ENCODE results near the gene ATP8B1.

Gene ATP8B1

DNA sequence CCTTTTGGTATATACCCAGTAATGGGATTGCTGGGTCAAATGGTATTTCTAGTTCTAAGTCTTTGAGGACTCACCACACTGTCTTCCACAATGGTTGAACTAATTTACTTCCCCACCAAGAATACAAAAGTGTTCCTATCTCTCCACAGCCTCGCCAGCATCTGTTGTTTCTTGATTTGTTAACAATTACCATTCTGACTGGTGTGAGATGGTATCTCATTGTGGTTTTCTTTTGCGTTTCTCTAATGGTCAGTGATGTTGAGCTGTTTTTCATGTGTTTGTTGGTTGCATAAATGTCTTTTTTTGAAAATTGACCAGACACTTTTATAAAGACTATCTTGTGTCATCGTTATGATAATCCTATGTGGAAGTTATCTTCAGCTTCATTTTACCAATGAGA lies 16.0 kb upstream of the ATP8B1 start:
- DNase-seq (ENCODE audit: low spot score), result no peak

DNA sequence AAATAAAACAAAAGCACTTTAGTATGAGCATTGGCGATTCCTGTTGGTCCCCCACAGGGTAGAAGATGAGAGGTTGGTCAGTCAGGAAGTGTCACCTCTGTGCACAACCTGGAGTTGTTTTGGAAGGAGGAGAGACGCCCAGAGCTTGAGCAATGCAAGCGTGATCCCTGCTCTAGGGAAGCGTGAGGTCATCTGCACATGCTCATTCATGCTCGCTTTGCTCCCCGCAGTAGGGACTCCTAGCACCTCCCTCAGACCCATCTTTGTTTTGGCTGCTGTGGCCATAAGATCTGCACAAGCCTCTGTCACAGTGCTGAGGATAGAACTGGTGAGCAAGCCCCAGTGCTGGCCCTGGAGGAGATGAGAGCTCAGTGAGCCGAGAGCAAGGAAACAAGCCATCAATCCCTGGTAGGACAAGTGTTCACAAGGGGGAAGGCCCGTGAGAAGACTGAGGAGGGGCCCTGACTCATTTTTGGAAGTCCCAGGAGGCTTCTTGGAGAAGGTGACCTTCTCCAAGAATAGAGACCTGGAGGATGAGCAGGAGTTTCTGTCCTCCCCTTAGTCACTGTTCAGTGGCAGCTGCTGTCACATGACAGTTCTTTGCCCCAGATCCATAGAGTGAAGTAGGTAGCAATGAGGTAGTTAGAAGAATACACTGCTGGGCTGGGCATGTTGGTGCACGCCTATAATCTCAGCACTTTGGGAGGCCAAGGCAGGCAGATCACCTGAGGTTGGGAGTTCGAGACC lies 13.3 kb upstream of the ATP8B1 start:
- peak; percentile 46 for DNase-seq (ENCODE audit: low spot score)

DNA sequence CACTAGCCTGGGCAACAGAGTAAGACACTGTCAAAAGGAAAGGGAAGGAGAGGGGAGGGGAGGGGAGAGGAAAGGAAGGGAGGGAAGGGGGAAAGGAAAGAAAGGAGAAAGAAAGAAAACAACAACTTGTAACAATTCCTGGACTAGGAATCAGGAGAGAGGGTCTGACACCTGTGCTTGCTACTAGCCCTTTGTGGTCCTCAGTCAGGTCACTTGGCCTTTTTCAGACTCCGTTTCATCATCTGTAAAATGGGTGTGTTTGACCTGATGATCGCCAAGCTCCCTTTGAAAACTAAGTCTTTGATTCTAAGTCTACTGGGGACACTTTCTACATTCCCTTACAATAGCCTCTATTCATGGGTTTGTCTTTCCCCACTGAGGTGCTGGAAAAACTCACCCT lies 11.4 kb upstream of the ATP8B1 start:
- DNase-seq (ENCODE audit: low spot score), result no peak

DNA sequence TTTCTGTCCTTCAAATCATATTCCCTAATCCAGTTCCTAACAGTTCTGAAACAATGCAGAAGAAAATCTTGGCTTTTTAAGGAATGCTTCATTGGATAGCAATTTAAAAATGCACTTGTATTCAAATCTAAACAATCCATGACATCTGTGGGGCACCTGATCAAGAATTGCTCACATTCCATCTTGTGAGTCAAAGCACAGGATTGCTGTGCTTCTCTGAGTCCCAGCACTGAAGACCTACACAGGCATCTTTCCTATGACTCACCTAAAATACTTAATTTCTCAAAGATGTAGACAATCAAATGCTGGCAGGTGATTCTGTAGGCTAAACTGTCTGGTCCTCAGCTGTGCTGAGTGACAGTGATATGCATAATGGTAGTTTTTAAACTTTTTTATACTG lies 10.1 kb upstream of the ATP8B1 start:
- peak; percentile 96 for DNase-seq (ENCODE audit: low spot score)

DNA sequence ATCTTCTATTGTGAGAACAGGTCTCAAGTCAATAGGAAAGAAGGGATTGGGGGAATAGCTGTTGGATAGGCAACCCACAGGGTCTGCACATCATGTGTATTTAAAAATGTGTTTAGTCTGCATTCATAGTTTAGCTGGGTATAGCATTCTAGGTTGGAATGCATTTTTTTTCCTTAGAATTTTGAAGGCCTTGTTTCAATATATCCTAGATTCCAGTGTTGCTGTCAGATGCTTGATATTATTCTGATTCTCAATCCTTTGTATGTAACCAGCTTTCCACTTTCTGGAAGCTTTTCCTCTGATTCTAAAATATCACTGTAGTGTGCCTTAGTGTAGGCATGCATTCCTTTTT lies 9.0 kb upstream of the ATP8B1 start:
- no peak for DNase-seq (ENCODE audit: low spot score)

GRCh38 chr18:57811477-57812125 lies 8.5 kb upstream of the ATP8B1 start:
- DNase-seq (ENCODE audit: low spot score), result peak; percentile 66

DNA sequence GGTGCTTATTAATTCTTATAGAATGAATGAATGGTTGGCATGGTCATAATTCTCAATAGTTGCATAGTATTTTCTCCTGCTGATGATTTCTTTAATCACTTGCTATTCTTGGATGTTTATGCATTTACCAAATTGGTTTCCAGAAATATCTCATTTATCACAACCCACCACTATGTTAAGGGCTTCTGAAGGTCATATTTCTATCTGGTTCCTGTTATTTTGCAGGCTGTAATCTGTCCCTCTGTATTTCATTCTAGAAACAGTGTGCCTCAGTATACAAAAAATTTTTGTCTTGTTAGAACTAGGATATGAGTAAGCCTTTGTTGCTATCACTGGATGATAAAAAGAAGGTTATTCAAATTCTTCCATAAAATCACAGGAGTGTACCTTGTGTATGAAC lies 6.1 kb upstream of the ATP8B1 start:
- no peak for DNase-seq (ENCODE audit: low spot score)

- DNase-seq (ENCODE audit: low spot score), result peak; percentile 52
Measured at GRCh38 chr18:57807336-57808117, 4.4 kb upstream of the ATP8B1 start.

GRCh38 chr18:57806978-57807285 lies 3.8 kb upstream of the ATP8B1 start:
- DNase-seq (ENCODE audit: low spot score), result peak; percentile 80

GRCh38 chr18:57806201-57806977 lies 3.3 kb upstream of the ATP8B1 start:
- no peak for DNase-seq (ENCODE audit: low spot score)

GRCh38 chr18:57805117-57805516 lies 2.0 kb upstream of the ATP8B1 start:
- DNase-seq (ENCODE audit: low spot score), result peak; percentile 29

GRCh38 chr18:57804557-57804956 lies 1.4 kb upstream of the ATP8B1 start:
- no peak for DNase-seq (ENCODE audit: low spot score)

GRCh38 chr18:57802213-57803102 lies 657 bp downstream of the ATP8B1 start:
- peak; percentile 13 for DNase-seq (ENCODE audit: low spot score)

DNA sequence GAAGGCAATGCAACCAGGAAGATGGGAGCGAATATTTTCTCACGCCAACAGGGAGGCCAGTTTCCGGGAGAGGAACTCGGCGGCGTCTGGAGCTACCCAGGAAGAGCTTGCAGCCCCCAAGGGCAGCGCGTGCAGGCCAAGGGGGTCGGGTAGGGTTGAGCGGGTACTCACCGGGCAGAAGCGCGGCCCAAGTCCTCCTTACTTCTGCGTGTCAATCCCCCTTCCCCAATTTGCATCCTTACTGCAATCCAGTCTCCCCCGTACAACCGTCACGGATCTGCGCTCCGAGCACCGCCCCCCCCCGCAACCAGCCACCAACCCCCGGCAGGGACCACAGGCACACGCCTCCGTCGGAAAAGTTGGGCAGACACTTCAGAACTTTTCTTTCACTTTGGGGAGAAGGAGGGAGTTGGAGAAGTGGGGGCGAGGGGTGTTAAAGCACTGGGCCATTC lies 1.3 kb downstream of the ATP8B1 start:
- DNase-seq (ENCODE audit: low spot score), result peak; percentile 49

GRCh38 chr18:57801325-57801724 lies 1.8 kb downstream of the ATP8B1 start:
- no peak for DNase-seq (ENCODE audit: low spot score)

DNA sequence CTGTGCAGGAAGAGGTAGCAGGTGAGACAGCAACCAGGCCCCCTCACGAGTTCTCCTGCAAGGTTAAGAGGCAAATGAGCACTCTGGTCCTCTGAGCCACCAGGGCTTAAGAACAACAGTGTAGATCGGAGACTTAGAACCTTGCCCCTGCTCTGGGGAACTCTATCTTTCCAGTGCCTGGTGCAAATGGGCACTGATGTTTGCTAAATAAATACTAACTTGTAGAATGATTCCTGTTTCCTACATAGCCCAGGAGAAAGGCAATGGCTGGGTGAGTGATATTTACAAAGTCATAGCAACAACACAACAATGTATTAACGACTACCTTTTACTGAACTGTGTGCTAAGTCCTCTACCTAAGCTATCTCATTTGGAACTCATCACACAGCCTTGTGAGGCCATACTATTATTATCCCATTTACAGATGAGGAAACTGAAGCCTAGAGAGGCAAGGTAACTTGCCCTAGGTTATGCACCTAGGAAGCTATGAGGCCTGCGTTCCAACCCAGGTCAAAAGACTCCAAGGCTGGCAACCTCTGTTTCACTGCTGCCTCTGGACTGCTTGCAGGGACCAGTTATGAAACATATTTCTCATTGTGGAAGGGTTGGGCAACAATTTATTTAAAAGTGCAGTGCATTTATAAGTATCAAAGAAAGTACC lies 4.3 kb downstream of the ATP8B1 start:
- no peak for DNase-seq (ENCODE audit: low spot score)

DNA sequence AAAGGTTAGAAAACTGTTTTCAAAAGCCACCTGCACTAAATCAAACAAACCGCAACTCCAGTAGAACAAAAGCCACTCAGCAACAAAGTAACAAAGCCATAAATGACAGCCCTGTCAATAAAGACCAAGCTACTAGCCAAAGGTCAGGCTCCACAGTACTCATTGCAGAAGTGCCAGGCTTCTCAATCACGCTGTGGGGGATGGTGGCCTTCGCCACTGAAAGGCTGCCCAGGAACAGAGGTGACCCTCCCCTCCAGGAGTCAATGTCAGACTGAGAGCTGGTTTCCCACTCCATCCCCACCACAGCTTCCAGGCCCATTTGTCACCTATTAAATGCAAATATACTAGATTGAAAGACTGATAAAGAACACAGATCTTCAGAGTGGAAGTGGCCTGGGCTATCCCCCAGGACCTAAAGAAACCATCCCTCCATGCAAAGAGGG lies 5.9 kb downstream of the ATP8B1 start:
- DNase-seq (ENCODE audit: low spot score), result no peak

DNA sequence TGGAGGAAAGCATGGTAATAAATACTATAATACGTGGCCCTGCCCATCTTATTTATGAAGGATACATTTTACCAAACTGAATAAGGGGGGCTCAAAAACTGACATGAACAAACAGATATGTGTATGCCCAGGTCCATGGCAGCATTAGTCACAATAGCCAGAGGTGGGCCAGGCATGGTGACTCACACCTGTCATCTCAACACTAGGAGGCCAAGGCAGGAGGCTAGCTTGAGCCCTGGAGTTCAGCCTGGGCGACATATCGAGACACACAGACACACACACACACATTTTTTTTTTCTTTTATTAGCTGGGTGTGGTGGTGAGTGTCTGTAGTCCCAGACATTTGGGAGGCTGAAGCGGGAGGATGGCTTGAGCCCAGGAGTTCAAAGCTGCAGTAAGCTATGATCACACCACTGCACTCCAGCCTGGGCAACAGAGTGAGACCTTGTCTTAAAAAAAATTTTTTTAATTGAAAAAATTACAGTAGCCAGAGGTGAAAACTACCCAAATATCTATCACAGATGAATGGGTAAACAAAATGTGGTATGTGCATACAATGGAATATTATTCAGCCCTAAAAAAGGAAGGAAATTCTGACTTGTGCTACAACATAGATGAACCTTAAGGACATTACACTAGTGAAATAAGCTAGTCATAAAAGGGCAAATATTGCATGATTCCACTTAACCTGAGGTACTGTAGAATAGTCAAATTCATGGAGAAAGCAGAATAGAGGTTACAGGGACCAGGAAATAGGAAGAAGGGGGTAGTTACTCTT lies 8.0 kb downstream of the ATP8B1 start:
- DNase-seq (ENCODE audit: low spot score), result peak; percentile 33

DNA sequence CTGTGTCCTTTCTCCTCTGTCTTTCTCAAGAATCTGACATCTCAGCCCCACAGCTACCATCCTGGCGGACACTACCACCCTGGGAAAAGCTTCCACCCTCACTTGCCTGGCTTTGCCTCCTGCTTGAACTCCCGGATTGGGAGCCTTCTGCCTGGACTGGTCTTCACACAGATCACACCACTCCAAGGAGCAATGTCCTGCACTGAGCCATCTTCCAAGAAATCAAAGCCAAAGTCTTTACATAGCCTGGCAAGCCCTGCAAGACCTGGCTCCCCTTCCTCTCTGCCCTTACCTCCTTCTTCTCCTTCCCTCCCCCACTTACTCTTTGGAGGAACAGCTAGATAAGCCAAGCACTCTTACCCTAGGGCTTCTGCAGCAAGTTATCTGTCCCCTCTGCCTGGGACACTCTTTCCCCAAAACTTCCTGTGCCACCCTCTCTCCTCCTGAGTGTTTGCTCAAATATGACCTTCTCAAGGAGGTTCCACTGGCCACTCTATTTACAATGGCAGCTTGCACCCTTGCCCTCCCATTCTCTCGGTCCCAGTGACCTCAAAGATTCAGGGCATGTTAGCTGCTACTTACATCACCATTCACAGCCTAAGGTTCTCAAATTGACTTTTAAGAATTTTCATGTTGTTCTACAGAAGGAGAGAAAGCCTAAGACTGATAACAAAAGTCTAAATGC lies 9.7 kb downstream of the ATP8B1 start:
- DNase-seq (ENCODE audit: low spot score), result no peak
